Ovary (tissue), 3 donors: Measurements from ENCODE around the gene MMD.

Experiments used
- EP300 ChIP-seq: sonication (generic); formaldehyde crosslinking; IDR thresholded peaks from one replicate; pipeline ENCODE4 v1.6.1; 2017; ENCODE audit warnings: antibody characterized with exemption
- POLR2A ChIP-seq: fragments of 450-650 bp; IDR thresholded peaks from one replicate; pipeline ENCODE4 v1.6.1; 2017; ENCODE audit warnings: antibody characterized with exemption, mild to moderate bottlenecking, moderate library complexity
- TF ChIP-seq, protein P1 (sequence below), 3 donors: fragments of 450-650 bp in 2 of 3; fragments of 200-600 bp in 1 of 3; IDR thresholded peaks; one replicate each; pipeline versions ENCODE4 v1.5.1 to v1.8.0; 2016 to 2022; ENCODE audit warnings: antibody characterized with exemption in 3 of 3, mild to moderate bottlenecking in 1 of 3
- donor health status: DM: no; HTN: no; CAD: no.

DNA sequence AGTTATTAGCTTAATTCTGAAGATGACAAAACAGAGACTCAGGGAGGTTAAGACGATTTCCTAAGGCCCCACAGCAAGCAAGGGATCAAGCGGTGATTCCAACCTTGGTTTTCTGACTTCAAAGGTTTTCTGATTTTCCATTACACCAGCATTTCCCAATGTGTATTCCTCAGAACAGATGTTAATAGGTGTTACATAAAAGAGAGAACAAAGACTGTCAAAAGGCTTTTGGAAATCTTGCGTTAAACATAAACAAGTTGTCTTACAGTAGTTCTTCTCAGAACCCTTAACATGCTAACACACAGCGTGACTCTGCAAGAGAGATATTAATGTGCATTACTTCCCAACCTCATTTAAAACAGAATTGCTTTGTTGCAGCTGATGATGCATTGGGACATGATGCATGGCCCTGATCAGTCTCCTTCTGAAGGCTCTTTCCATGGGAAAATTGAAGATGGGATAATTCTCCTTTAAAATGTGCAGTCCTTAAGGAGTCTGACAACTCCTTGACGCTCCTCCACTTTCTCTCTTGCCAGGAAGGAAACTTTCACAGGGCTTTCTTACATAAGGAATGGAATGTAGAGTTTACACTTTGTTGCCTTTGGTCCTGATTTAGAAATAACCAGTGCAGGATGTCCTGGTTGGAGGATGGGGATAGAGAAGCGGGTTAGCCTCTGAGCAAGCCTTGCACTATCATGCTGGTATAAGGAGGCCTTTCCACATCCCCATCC lies 21.5 kb upstream of the MMD start:
- TF ChIP-seq POLR2A (no peak), EP300 (no peak)
- TF ChIP-seq, protein P1, sequence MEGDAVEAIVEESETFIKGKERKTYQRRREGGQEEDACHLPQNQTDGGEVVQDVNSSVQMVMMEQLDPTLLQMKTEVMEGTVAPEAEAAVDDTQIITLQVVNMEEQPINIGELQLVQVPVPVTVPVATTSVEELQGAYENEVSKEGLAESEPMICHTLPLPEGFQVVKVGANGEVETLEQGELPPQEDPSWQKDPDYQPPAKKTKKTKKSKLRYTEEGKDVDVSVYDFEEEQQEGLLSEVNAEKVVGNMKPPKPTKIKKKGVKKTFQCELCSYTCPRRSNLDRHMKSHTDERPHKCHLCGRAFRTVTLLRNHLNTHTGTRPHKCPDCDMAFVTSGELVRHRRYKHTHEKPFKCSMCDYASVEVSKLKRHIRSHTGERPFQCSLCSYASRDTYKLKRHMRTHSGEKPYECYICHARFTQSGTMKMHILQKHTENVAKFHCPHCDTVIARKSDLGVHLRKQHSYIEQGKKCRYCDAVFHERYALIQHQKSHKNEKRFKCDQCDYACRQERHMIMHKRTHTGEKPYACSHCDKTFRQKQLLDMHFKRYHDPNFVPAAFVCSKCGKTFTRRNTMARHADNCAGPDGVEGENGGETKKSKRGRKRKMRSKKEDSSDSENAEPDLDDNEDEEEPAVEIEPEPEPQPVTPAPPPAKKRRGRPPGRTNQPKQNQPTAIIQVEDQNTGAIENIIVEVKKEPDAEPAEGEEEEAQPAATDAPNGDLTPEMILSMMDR (IDR thresholded peaks at IDR 0.05), result no peak
